ENCODE results near the gene GALT.

DNA sequence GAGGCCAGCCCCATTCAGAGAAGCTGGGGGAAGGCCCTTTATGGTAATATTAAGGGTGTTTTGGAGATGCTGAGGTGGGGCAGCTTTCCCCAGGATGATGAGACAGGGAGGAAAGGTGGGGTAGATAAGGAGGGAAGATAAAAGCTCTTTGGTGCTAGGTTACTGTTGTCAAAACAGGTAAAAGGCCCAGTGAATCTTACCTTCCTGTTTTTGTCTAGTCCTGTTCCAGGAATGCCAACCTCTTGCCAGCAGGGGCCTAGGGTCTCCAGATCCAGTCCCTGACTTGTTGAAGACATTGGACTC, 16.8 kb downstream of the GALT start:
- TF ChIP-seq POLR2A (IDR thresholded peaks at IDR 0.05; ENCODE audit: low read length) (no peak), GATA1 (IDR thresholded peaks at IDR 0.05; ENCODE audit: low read depth, low read length) (no peak)
